ENCODE data around the gene STX16.
"Not testable (repeated sequence)": the region's sequence is repeated elsewhere in the genome, so short reads cannot be mapped to it uniquely, and the experiment has no call there.

STX16 gene

GRCh38 chr20:58642441-58642840, 8.6 kb upstream of the STX16 start:
- no peak overlapping the region for H3K4me3 ChIP-seq (ENCODE audit: low read depth, low read length)
- no peaks in the 10 kb centered on the region for H3K36me3 ChIP-seq
- H3K27me3 ChIP-seq (ENCODE audit: insufficient read depth, low read depth, severe bottlenecking): no peaks in the 10 kb centered on the region
- H3K9me3 ChIP-seq (ENCODE audit: severe bottlenecking): no peaks in the 10 kb centered on the region
- no peak for TF ChIP-seq CTCF (IDR thresholded peaks at IDR 0.05; ENCODE audit: low read depth, low read length)
- no peak for DNase-seq
- no peak overlapping the region for H3K27ac ChIP-seq

GRCh38 chr20:58642896-58643295, 8.2 kb upstream of the STX16 start:
- not testable (repeated sequence) for DNase-seq; H3K27ac ChIP-seq; H3K27me3 ChIP-seq (ENCODE audit: insufficient read depth, low read depth, severe bottlenecking); H3K36me3 ChIP-seq; H3K9me3 ChIP-seq (ENCODE audit: severe bottlenecking); H3K4me3 ChIP-seq (ENCODE audit: low read depth, low read length)

- no peaks in the 10 kb centered on the region for H3K9me3 ChIP-seq (ENCODE audit: severe bottlenecking)
- no peak overlapping the region for H3K27ac ChIP-seq
- no peaks in the 10 kb centered on the region for H3K36me3 ChIP-seq
- TF ChIP-seq CTCF (IDR thresholded peaks at IDR 0.05; ENCODE audit: low read depth, low read length): no peak
- DNase-seq: no peak
- H3K4me3 ChIP-seq (ENCODE audit: low read depth, low read length): no peak overlapping the region
- no peaks in the 10 kb centered on the region for H3K27me3 ChIP-seq (ENCODE audit: insufficient read depth, low read depth, severe bottlenecking)
These were observed 5.6 kb upstream of the STX16 start for GRCh38 chr20:58645412-58645968.

- H3K4me3 ChIP-seq (ENCODE audit: low read depth, low read length): no peak overlapping the region
- TF ChIP-seq CTCF (IDR thresholded peaks at IDR 0.05; ENCODE audit: low read depth, low read length): no peak
These were observed 4.8 kb upstream of the STX16 start for GRCh38 chr20:58646257-58646656.

GRCh38 chr20:58646703-58647102, 4.4 kb upstream of the STX16 start:
- Histone ChIP-seq H3K27ac (no peak overlapping the region), H3K27me3 (ENCODE audit: insufficient read depth, low read depth, severe bottlenecking) (no peaks in the 10 kb centered on the region), H3K4me3 (ENCODE audit: low read depth, low read length) (no peak overlapping the region), H3K9me3 (ENCODE audit: severe bottlenecking) (no peaks in the 10 kb centered on the region), H3K36me3 (peaks cover 2% of the 10 kb centered on the region)
- TF ChIP-seq CTCF (IDR thresholded peaks at IDR 0.05; ENCODE audit: low read depth, low read length): no peak
- DNase-seq: no peak

More at GRCh38 chr20:58646257-58646656, 4.8 kb upstream of the STX16 start:
- no peak overlapping the region for H3K27ac ChIP-seq
- H3K36me3 ChIP-seq: peaks cover under 1% of the 10 kb centered on the region
- no peaks in the 10 kb centered on the region for H3K27me3 ChIP-seq (ENCODE audit: insufficient read depth, low read depth, severe bottlenecking)
- DNase-seq: no peak
- H3K9me3 ChIP-seq (ENCODE audit: severe bottlenecking): no peaks in the 10 kb centered on the region

GRCh38 chr20:58647162-58647795, 3.8 kb upstream of the STX16 start:
- no peak for DNase-seq
- TF ChIP-seq CTCF (IDR thresholded peaks at IDR 0.05; ENCODE audit: low read depth, low read length): no peak
- Histone ChIP-seq H3K27me3 (ENCODE audit: insufficient read depth, low read depth, severe bottlenecking) (no peaks in the 10 kb centered on the region), H3K9me3 (ENCODE audit: severe bottlenecking) (no peaks in the 10 kb centered on the region), H3K4me3 (ENCODE audit: low read depth, low read length) (no peak overlapping the region), H3K36me3 (peaks cover 2% of the 10 kb centered on the region), H3K27ac (no peak overlapping the region)

Measured in WERI-Rb-1 (cell line).